COR-L47 (cell line): ENCODE results near the gene PPP4R3A.
"Not testable (repeated sequence)": the region's sequence is repeated elsewhere in the genome, so short reads cannot be mapped to it uniquely, and the experiment has no call there.

Experiments used
- DNase-seq: peaks from one replicate; lab custom pipeline; 2025; lab: John Stamatoyannopoulos, UW

PPP4R3A gene

DNA sequence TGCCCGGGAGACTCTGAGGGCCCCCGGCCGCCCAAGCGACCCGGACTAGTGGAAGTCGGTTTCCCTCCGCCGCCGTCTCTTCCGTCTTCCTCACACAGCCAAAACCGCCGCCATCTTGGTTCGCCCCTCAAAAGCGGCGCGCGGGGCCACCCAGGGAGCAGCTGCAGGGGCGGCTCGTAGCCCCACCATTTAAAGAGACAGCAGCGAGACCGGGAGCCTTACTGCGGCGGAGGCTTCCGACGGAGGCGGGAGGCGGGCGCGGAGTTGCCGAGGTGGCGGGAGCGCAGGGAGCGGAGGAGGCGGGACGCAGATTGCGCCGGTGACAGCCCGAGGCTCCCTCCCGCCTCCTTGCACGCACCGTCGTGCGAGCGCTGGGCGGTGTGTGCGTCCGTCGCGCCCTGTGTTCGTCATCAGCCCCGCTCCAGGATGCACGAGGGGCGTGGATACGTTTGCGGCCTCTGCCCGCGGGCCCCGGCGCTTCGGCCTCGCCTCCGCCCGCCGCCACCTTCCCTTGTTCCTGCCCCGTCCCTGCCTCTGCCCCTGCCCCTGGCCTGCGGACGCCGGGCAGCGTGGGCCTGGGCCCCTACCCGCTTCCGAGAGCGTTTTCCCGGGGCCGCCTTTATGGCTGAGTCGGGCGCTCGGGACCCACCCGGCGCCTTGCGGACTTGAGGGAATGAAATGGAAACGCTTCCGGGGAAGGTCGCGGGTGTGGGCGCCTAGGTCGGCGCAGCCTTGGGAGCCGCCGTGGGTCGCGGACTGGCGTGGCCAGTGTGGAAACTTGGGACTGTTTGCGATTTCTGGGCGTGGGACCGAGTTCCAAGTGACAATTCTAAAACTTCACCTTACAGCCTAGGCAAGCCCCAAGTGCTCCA lies at the start of gene PPP4R3A:
TSS of gene PPP4R3A (minus strand) at position 140 of the 872 bp plus-strand sequence. CDS start 663 bp downstream, outside the sequence.
- DNase-seq = peak; percentile 99

GRCh38 chr14:91555531-91555930 lies 45.4 kb upstream of the PPP4R3A start:
- DNase-seq = no peak

GRCh38 chr14:91554535-91555332 lies 44.6 kb upstream of the PPP4R3A start:
- DNase-seq = no peak

DNA sequence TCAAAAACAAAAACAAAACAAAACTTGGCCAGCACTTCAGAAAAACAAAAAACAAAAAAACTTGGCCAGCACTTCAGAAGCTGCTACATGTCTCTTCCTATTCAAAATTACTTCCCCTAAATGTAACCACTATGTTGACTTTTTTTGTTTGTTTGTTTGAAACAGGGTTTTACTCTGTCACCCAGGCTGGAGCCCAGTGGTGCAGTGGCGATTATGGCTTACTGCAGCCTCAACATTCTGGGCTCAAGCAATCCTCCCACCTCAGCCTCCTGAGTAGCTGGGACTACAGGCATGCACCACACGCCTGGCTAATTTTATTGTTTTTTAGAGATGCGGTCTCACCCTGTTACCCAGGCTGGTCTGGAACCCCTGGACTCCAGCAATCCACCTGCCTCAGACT lies 38.0 kb upstream of the PPP4R3A start:
- DNase-seq = no peak

GRCh38 chr14:91545946-91546716 lies 36.0 kb upstream of the PPP4R3A start:
- DNase-seq = no peak

- no peak for DNase-seq
Observed at GRCh38 chr14:91545204-91545603, 35.1 kb upstream of the PPP4R3A start.

DNA sequence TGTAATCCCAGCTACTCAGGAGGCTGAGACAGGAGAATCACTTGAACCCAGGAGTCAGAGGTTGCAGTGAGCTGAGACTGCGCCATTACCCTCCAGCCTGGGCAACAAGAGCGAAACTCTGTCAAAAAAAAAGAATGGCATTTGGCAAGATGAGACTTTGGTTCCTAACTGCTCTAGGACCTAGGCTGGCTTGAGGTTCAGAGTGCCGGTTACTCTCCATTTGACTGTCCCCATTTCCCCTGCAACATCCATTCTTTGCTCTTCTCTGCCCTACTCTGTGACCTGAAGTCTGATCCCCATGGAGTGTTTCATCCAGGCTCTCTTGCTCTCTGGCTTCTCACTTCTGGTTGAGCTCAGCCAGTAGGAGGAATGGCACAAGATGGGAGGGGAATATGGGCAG lies 26.2 kb upstream of the PPP4R3A start:
- no peak for DNase-seq

GRCh38 chr14:91534059-91534458 lies 23.9 kb upstream of the PPP4R3A start:
- DNase-seq = not testable (repeated sequence)

DNA sequence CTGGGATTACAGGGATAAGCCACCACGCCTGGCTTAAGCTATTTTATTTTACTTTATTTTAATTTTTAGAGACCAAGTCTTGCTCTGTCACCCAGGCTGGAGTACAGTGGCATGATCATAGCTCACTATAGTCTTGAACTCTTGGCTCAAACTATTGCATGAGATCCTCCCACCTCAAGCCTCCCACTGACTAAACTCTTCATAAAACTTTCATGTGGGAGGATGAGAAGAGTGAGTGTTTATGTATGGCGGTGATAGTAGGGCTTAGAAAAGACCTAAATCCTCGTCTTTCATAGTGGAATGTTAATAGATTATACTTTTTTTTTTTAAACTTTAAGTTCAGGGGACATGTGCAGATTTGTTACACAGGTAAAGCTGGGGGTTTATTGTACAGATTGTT lies 23.5 kb upstream of the PPP4R3A start:
- no peak for DNase-seq

DNA sequence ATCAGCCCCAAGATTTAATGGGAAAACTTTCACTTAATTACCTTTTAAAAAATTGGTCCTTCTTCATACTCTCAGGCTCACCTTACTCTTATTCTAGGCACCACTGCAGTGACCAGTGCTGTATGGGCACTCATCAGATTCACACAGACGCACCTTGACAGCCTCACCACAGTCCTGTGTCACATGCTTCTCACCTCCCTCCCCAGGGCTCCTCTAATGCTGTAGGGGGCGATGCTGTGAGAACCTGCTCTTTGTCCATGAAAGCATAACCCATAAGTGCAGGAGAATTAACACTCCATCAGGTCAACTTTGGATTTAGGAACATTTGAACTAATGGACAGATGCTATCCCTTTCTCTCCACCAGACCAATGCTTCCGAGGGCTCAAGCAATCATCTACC lies 13.9 kb upstream of the PPP4R3A start:
- DNase-seq = no peak

GRCh38 chr14:91521061-91521640 lies 11.0 kb upstream of the PPP4R3A start:
- no peak for DNase-seq

DNA sequence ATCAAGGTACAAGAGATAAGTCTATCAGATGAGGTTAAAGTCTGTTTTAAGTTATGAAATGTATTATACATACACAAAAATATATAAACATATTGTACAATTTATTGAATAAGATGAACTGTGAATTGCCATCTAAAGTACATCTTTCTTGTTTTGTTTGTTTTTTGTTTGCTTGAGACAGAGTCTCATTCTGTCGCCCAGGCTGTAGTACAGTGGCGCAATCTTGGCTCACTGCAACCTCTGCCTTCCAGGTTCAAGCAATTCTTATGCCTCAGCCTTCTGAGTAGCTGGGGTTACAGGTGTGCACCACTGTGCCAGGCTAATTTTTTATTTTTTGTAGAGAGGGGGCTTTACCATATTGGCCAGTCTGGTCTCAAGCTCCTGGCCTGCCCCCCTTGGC lies 10.0 kb upstream of the PPP4R3A start:
- DNase-seq = no peak

GRCh38 chr14:91519239-91520036 lies 9.3 kb upstream of the PPP4R3A start:
- DNase-seq = no peak

- DNase-seq = no peak
Observed at GRCh38 chr14:91516663-91517388, 6.7 kb upstream of the PPP4R3A start.

GRCh38 chr14:91515979-91516378 lies 5.9 kb upstream of the PPP4R3A start:
- DNase-seq = no peak

GRCh38 chr14:91511043-91511383 lies 903 bp upstream of the PPP4R3A start:
- DNase-seq = peak; percentile 37

GRCh38 chr14:91509878-91510170 lies 286 bp downstream of the PPP4R3A start:
- no peak for DNase-seq

GRCh38 chr14:91509083-91509877 lies 830 bp downstream of the PPP4R3A start:
- DNase-seq = peak; percentile 46

- DNase-seq = no peak
Observed at GRCh38 chr14:91508105-91508504, 2.0 kb downstream of the PPP4R3A start.

DNA sequence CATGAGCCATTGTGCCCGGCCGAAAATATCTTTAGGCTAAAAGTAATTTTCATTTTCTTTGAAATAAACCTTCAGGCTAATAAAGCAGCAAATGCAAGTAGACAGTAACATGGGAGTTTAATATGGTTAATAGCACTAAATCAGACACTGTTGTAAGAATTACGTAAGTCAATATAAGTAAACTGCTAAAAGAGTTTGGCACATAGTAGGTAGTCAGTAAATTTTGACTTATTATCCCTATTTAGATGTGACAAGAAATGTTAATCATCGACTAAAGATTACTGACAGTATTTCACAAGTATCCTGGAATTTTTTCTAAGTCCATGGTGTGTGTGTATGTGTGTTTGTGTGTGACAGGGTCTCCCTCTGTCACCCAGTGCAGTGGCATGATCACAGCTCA lies 3.9 kb downstream of the PPP4R3A start:
- no peak for DNase-seq
